K562 (cell line): ENCODE results near the gene EFEMP2. TPM values are rescaled to one million over a fixed set of nuclear protein-coding genes. Genes with fewer than 3 reads are reported as not detected.
A peak's percentile ranks its signal among the peaks of the same experiment; 100 is the strongest.

ENCODE experiments used
- GATAD2B ChIP-seq: fragments of 450-650 bp; IDR thresholded peaks from 2 replicates; pipeline ENCODE4 v1.6.1; 2017; ENCODE audit warnings: mild to moderate bottlenecking, borderline replicate concordance
- KDM5B ChIP-seq: fragments of 200-600 bp; sonication (generic); IDR thresholded peaks from 2 replicates; pipeline ENCODE4 v1.6.1; 2012; ENCODE audit warnings: low read depth, mild to moderate bottlenecking, moderate library complexity, low read length, control low read depth, inconsistent platforms; ENCODE audit not compliant: insufficient replicate concordance
- NCOA2 ChIP-seq, 2 experiments: fragments of 450-650 bp; IDR thresholded peaks; 2 replicates each; pipeline ENCODE4 v1.6.1; 2018; ENCODE audit warnings: mild to moderate bottlenecking in 2 of 2, moderate library complexity in 1 of 2; ENCODE audit not compliant: partially characterized antibody in 2 of 2
- PURB ChIP-seq: sonication (generic); formaldehyde crosslinking; IDR thresholded peaks from 2 replicates; pipeline ENCODE4 v1.9.0; 2021; ENCODE audit warnings: low read depth, mild to moderate bottlenecking, missing genetic modification reagents
- SAFB2 ChIP-seq: fragments of 200-400 bp; formaldehyde crosslinking; IDR thresholded peaks from 2 replicates; pipeline ENCODE4 v1.6.1; 2018; ENCODE audit warnings: borderline replicate concordance, low read length, low read depth, moderate library complexity; ENCODE audit not compliant: severe bottlenecking
- SLC30A9 ChIP-seq: fragments of 250-450 bp; sonication (Bioruptor Pico); IDR thresholded peaks from 2 replicates; pipeline ENCODE4 v1.8.0; 2022; ENCODE audit warnings: mild to moderate bottlenecking, moderate library complexity
- TGIF2 ChIP-seq: sonication (generic); formaldehyde crosslinking; IDR thresholded peaks from 2 replicates; pipeline ENCODE4 v1.8.1; 2022; ENCODE audit warnings: mild to moderate bottlenecking, missing genetic modification reagents, moderate library complexity
- ZBTB7A ChIP-seq: IDR thresholded peaks from 2 replicates; pipeline ENCODE4 v1.6.1; 2011; ENCODE audit warnings: low read depth, mild to moderate bottlenecking, low read length, moderate library complexity, borderline replicate concordance; ENCODE audit not compliant: control insufficient read depth
- ZC3H8 ChIP-seq: fragments of 450-650 bp; IDR thresholded peaks from 2 replicates; pipeline ENCODE4 v1.6.1; 2017
- polyA plus RNA-seq, 8 experiments: library from polyadenylated mRNA; depleted of rRNA in 4 of 8; stranded (reverse) in 5 of 8; unstranded in 3 of 8; fragments of >200 nt; fragmentation: Nextera tagmentation in 2 of 8; fragmentation: Illumina TruSeq in 1 of 8; extraction: Ambion mirVana in 2 of 8; extraction: Trizol in 1 of 8; gene quantifications; 2 replicates each; pipeline versions ENCODE4 v1.2.1 to v1.2.3, GENCODE V29; 2011 to 2014; ENCODE audit warnings: inconsistent platforms in 1 of 8, missing spikeins in 1 of 8
- total RNA-seq, 7 experiments: library from RNA; depleted of rRNA in 6 of 7; stranded (reverse); fragments of >200 nt in 6 of 7; fragmentation: Illumina TruSeq in 2 of 7; extraction: Trizol in 2 of 7; gene quantifications; 2 replicates each; pipeline versions ENCODE4 v1.2.1 to v1.2.3, GENCODE V29; 2011 to 2021; ENCODE audit warnings: low replicate concordance in 1 of 7
- TF ChIP-seq, protein P1 (sequence below): sonication (generic); formaldehyde crosslinking; IDR thresholded peaks from 2 replicates; pipeline ENCODE4 v1.8.1; 2023; ENCODE audit warnings: mild to moderate bottlenecking, missing genetic modification reagents
- TF ChIP-seq, protein P2 (sequence below): fragments of 250-450 bp; sonication (Bioruptor Pico); IDR thresholded peaks from 2 replicates; pipeline ENCODE4 v1.8.0; 2021; ENCODE audit warnings: moderate library complexity, mild to moderate bottlenecking, inconsistent platforms
- TF ChIP-seq, protein P3 (sequence below): fragments of 450-650 bp; IDR thresholded peaks from 2 replicates; pipeline ENCODE4 v1.7.1; 2018; ENCODE audit warnings: mild to moderate bottlenecking, low read depth; ENCODE audit not compliant: partially characterized antibody
- TF ChIP-seq, protein P4 (sequence below): sonication (generic); formaldehyde crosslinking; IDR thresholded peaks from 2 replicates; pipeline ENCODE4 v1.9.0; 2022; ENCODE audit warnings: mild to moderate bottlenecking, missing genetic modification reagents
- TF ChIP-seq, protein P5 (sequence below): sonication (generic); formaldehyde crosslinking; IDR thresholded peaks from 2 replicates; pipeline ENCODE4 v1.8.0; 2023; ENCODE audit warnings: mild to moderate bottlenecking, missing genetic modification reagents
- TF ChIP-seq, protein P6 (sequence below), 2 experiments: fragments of 450-650 bp; conservative IDR thresholded peaks; 2 replicates each; pipeline ENCODE4 v1.6.1; 2017; ENCODE audit warnings: mild to moderate bottlenecking in 2 of 2, moderate library complexity in 2 of 2

EFEMP2 gene
- total and polyA plus RNA-seq, 9 of the 15 experiments (the other 6 are each of a cell fraction or from before 2014, with no cell fraction given), result 0.07 to 2.9 (median 0.69) TPM; not detected in 1

DNA sequence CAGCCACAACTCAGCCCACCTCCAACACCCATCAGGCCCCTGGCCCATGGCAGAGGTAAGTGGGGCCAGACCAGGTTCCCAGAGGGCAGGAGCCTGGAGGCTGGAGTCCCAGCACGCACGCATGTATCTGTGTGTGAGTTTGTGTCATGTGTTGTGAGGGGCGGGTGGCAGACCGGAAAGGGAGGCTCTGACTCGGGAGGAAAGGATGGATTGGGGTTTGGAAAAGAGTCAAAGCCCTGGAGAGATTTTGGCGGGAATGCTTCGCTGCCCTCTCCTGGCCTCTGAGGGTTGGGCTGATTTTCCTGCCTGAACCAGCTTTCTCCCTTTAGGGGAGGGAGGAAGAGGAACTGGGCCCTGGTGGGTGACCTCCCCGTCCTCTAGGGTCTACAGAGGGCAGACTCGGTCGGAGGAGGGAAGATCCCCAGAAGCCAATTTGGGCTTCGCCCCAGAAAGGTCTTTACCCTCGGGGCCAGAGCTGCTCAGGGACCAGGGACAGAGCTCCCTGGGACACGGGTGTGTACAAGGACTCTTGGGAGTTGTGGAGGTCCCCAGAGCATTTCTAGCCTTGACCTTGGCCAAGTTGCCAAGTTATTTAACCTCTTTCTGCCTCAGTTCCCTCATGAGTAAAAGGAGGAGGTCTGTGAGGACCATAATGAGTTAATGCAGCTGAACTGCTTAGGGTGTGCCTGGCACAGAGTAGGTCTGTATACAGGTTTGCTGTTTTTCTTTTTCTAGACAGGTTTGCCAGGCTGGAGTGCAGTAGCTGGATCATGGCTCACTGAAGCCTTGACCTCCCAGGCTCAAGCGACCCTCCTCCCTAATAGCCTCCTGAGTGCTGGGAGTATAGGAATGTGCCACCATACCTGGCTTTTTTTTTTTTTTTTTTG is 39.3 kb upstream of the EFEMP2 start (continued):
- TF ChIP-seq, protein P1, sequence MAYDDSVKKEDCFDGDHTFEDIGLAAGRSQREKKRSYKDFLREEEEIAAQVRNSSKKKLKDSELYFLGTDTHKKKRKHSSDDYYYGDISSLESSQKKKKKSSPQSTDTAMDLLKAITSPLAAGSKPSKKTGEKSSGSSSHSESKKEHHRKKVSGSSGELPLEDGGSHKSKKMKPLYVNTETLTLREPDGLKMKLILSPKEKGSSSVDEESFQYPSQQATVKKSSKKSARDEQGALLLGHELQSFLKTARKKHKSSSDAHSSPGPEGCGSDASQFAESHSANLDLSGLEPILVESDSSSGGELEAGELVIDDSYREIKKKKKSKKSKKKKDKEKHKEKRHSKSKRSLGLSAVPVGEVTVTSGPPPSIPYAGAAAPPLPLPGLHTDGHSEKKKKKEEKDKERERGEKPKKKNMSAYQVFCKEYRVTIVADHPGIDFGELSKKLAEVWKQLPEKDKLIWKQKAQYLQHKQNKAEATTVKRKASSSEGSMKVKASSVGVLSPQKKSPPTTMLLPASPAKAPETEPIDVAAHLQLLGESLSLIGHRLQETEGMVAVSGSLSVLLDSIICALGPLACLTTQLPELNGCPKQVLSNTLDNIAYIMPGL (CRISPR knock-in tag), result no peak
- TF ChIP-seq SAFB2 (no peak), PURB (CRISPR knock-in tag) (no peak), KDM5B (no peak), SLC30A9 (CRISPR knock-in tag) (no peak), NCOA2 (IDR thresholded peaks at IDR 0.05; ENCODE audit: partially characterized antibody in 2 of 2) (no peak), ZC3H8 (no peak), TGIF2 (no peak), ZBTB7A (peak; percentile 72; the same call in 1 of the 2 replicates), GATAD2B (0 out of 2 replicates have a peak, but pooled peaks have one; percentile 24)
- TF ChIP-seq, protein P2, sequence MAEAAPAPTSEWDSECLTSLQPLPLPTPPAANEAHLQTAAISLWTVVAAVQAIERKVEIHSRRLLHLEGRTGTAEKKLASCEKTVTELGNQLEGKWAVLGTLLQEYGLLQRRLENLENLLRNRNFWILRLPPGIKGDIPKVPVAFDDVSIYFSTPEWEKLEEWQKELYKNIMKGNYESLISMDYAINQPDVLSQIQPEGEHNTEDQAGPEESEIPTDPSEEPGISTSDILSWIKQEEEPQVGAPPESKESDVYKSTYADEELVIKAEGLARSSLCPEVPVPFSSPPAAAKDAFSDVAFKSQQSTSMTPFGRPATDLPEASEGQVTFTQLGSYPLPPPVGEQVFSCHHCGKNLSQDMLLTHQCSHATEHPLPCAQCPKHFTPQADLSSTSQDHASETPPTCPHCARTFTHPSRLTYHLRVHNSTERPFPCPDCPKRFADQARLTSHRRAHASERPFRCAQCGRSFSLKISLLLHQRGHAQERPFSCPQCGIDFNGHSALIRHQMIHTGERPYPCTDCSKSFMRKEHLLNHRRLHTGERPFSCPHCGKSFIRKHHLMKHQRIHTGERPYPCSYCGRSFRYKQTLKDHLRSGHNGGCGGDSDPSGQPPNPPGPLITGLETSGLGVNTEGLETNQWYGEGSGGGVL (CRISPR knock-in tag), result no peak
- TF ChIP-seq, protein P3, sequence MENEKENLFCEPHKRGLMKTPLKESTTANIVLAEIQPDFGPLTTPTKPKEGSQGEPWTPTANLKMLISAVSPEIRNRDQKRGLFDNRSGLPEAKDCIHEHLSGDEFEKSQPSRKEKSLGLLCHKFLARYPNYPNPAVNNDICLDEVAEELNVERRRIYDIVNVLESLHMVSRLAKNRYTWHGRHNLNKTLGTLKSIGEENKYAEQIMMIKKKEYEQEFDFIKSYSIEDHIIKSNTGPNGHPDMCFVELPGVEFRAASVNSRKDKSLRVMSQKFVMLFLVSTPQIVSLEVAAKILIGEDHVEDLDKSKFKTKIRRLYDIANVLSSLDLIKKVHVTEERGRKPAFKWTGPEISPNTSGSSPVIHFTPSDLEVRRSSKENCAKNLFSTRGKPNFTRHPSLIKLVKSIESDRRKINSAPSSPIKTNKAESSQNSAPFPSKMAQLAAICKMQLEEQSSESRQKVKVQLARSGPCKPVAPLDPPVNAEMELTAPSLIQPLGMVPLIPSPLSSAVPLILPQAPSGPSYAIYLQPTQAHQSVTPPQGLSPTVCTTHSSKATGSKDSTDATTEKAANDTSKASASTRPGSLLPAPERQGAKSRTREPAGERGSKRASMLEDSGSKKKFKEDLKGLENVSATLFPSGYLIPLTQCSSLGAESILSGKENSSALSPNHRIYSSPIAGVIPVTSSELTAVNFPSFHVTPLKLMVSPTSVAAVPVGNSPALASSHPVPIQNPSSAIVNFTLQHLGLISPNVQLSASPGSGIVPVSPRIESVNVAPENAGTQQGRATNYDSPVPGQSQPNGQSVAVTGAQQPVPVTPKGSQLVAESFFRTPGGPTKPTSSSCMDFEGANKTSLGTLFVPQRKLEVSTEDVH, result peak; percentile 99
- TF ChIP-seq, protein P4, sequence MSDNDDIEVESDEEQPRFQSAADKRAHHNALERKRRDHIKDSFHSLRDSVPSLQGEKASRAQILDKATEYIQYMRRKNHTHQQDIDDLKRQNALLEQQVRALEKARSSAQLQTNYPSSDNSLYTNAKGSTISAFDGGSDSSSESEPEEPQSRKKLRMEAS (CRISPR knock-in tag), result peak; percentile 13; the same call in 1 of the 2 replicates
- TF ChIP-seq, protein P5, sequence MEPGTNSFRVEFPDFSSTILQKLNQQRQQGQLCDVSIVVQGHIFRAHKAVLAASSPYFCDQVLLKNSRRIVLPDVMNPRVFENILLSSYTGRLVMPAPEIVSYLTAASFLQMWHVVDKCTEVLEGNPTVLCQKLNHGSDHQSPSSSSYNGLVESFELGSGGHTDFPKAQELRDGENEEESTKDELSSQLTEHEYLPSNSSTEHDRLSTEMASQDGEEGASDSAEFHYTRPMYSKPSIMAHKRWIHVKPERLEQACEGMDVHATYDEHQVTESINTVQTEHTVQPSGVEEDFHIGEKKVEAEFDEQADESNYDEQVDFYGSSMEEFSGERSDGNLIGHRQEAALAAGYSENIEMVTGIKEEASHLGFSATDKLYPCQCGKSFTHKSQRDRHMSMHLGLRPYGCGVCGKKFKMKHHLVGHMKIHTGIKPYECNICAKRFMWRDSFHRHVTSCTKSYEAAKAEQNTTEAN (CRISPR knock-in tag), result no peak
- TF ChIP-seq, protein P6, sequence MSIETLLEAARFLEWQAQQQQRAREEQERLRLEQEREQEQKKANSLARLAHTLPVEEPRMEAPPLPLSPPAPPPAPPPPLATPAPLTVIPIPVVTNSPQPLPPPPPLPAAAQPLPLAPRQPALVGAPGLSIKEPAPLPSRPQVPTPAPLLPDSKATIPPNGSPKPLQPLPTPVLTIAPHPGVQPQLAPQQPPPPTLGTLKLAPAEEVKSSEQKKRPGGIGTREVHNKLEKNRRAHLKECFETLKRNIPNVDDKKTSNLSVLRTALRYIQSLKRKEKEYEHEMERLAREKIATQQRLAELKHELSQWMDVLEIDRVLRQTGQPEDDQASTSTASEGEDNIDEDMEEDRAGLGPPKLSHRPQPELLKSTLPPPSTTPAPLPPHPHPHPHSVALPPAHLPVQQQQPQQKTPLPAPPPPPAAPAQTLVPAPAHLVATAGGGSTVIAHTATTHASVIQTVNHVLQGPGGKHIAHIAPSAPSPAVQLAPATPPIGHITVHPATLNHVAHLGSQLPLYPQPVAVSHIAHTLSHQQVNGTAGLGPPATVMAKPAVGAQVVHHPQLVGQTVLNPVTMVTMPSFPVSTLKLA (conservative IDR thresholded peaks at IDR 0.05), result no peak; a peak in 1 of 4 replicates
